GM10266 (cell line): Measurements from ENCODE around the gene PTPRN2.

Experiments
- DNase-seq: peaks from one replicate; pipeline ENCODE4 v3.0.0; 2012; ENCODE audit errors: extremely low spot score
- CTCF ChIP-seq: IDR thresholded peaks from 2 replicates; pipeline ENCODE4 v1.5.1; 2012; ENCODE audit warnings: mild to moderate bottlenecking, low read depth; ENCODE audit not compliant: control insufficient read depth, insufficient read depth; ENCODE audit errors: missing control alignments

Gene PTPRN2

GRCh38 chr7:158583810-158584209 lies 3.8 kb downstream of the PTPRN2 start:
- TF ChIP-seq CTCF = no peak
- DNase-seq = no peak

- no peak for TF ChIP-seq CTCF
Measured at GRCh38 chr7:158583143-158583542, 4.5 kb downstream of the PTPRN2 start.

GRCh38 chr7:158582089-158582456 lies 5.5 kb downstream of the PTPRN2 start:
- DNase-seq = no peak

More at GRCh38 chr7:158583143-158583542, 4.5 kb downstream of the PTPRN2 start:
- DNase-seq = no peak

GRCh38 chr7:158581440-158582088 lies 6.1 kb downstream of the PTPRN2 start:
- TF ChIP-seq CTCF = no peak
- no peak for DNase-seq

More at GRCh38 chr7:158582089-158582456, 5.5 kb downstream of the PTPRN2 start:
- no peak for TF ChIP-seq CTCF

- no peak for DNase-seq
- TF ChIP-seq CTCF = no peak
Measured at GRCh38 chr7:158579662-158580646, 7.7 kb downstream of the PTPRN2 start.

- TF ChIP-seq CTCF = no peak
- no peak for DNase-seq
Measured at GRCh38 chr7:158576050-158576762, 11.4 kb downstream of the PTPRN2 start.
